HG02610 (cell line): ENCODE data around the gene ATF4.

Experiments used
- ATAC-seq: cut with Tn5 transposase; IDR thresholded peaks from one replicate; pipeline ENCODE4 v1.9.1; 2021; ENCODE audit warnings: mild to moderate bottlenecking, moderate library complexity; ENCODE audit not compliant: unreplicated experiment

ATF4 gene

DNA sequence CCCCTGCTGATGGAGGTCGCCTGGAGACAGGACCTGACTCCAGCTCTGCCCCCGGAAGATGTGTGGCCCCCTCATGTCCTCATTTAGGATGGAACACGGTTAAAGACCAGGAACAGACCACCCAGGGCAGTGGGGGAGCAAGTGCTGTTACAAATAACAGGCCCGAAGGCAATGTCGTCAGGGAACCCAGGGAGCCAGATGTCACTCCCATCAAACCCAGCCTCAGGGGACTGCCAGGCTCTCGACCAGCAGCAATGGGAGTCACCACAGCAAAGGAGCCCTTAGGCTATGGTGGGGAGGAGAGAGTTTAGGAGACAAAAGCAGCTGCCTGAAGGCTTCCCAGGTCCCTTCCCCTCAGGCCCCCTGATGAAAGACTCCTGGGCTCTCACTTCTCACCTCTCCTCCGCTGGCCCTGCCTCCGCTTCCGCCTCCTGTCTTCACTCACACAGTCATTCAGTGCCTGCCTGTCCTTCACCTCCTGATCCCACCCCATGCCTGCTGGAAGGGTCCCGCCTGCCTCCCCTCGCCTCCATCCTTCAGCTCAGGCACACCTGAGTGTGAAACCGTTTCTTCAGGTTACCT, 7.8 kb downstream of the ATF4 start:
- no peak for ATAC-seq

DNA sequence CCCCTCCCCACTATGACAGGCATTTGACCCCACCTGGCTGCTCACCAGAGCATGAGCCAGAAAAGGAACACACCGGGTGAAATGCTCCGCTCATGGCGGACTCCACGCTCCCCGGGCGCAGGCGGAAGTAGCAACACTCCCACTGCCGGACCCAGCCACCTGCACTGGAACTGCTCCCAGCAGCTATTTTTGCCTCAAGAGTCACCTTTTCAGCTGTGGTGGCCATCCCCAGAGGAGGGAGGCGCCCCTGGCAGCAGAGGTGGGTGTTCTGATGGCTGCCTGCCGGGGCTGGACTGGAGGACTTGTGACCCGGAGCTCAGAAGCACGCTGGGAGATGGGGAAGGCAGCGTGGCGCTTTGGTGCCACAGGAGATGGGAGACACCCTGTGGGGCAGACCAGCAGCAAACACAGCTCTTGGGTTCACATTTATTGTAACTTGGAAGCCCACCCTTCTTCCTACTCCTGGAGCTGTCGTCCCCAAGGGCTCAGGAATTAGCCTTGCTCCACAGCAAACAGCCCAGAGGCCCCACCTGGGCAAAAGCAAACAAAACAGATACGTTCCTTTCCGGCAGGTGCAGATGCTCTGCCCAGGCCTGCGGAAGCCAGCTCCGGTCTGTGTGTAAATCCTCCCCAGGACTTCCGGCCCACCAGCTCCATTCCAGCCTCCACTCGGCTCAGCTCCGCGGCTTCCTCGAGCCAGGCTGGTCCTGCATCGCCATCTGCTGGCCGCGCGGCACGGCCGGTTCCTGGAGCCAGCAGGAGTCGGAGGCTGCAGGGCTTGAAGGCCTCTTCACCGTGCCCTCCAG, 8.5 kb downstream of the ATF4 start:
- no peak for ATAC-seq

- no peak for ATAC-seq
Measured at GRCh38 chr22:39529487-39529851, 9.1 kb downstream of the ATF4 start.

- no peak for ATAC-seq
Measured at GRCh38 chr22:39530116-39530515, 9.8 kb downstream of the ATF4 start.

DNA sequence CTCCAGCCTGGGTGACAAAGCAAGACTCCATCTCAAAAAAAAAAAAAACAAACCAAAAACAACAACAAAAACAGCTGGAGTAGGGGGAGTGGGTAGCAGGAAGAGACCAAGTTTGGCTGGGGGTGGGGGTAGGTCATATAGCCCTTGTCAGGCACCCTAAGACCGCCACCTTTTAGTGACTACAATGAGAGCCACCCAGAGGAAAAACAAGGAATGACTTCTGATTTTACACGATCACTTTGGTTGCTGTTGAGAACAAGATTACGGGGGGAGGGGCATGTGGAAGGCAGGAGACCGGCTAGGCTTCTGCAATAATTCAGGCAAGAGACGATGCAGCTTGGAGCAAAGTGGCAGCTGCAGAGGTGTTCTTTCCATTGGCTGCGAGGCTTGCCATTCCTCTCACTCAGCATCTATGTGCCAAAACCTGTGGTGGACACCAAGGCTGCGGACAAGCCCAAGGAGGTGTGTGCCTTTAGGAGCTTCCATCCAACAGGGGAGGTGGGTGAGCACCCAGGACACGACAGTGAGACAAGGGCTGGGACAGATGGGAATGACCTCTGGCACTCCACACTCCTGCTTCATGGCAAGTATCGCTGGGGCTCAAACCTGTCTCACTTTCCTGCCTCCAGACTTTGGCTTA, 10.4 kb downstream of the ATF4 start:
- ATAC-seq, result no peak

GRCh38 chr22:39532215-39533073, 12.1 kb downstream of the ATF4 start, which contains the start of gene RPS19BP1:
RPS19BP1 (minus strand) TSS chr22:39532748; CDS start chr22:39532738, 10 bp downstream.
- ATAC-seq, result peak; percentile 82

DNA sequence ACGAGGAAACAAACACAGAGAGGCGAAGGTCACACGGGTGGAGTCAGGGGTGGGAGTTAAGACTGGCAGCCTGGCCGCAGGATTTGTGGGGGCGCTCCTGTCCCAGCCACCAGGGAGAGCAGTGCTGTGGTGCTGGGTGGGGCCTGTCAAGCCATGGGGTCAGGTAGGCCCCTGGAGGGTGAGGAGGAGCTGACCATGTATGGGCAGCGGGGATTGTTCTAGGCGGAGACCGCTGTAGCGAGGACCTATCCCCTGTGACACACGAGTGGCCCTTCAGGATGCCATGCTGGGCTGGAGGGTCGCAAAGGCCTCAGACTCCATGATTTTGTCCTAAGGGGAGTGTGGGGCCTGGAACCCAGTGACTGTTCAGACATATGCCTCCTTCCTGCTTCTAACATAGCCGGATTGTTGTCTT, 13.7 kb downstream of the ATF4 start:
- no peak for ATAC-seq

DNA sequence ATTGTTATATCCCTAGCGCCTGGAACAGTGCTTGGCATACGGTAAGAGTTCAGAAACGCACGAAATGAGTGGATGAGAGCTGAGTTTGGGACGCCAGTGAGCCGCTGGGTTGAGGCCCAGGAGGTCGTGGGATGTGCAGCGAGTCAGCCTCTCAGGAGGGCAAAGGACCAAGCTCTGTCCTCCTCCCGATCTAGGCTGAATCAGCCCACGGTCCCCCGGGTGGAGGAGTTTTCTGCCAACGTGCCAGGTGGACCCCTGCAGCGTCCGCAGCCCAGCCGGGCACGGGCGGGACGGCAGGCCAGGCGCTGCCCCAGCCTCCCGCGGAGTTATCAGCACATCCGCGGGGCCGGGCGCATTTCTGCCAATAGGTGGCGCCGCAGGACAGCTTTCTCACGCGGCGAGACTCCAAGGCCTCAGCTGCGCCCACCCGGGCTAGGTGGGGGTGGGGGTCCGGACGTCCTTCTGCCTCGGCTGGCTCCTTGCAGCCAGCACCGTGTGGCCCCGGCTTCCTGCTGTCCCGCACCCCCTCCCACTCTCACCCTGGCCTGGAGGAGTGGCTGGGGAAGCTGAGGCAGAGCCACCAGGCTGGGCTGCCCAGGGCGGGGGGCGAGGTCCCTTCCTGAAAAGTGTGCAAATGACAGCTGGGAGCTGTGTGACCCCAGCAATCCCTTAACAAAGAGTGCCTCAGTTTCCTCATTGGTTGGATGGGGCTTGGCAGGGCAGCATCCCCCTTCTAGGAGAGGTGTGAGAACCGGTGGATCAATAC, 14.4 kb downstream of the ATF4 start:
- no peak for ATAC-seq

DNA sequence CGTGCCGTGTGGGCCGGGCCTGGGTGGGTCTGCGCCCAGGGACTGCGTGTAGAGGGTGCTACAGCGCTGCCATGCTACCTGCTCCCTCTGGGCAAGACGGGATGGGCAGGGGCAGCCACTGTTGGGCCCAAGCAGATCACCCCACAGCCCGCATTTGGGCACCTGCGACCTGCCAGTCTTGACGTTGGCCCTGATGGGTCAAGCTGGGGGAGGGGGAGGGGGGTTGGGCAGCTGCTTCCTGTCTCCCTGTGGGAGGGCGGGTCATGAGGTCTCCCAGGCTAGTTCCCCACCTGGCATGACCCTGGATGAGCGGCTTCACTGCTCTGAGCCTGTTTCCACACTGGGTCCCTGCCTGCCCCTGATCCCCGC, 15.0 kb downstream of the ATF4 start:
- ATAC-seq, result no peak

- no peak for ATAC-seq
Measured at GRCh38 chr22:39535831-39536449, 15.6 kb downstream of the ATF4 start.

- no peak for ATAC-seq
Measured at GRCh38 chr22:39536711-39537110, 16.3 kb downstream of the ATF4 start.

DNA sequence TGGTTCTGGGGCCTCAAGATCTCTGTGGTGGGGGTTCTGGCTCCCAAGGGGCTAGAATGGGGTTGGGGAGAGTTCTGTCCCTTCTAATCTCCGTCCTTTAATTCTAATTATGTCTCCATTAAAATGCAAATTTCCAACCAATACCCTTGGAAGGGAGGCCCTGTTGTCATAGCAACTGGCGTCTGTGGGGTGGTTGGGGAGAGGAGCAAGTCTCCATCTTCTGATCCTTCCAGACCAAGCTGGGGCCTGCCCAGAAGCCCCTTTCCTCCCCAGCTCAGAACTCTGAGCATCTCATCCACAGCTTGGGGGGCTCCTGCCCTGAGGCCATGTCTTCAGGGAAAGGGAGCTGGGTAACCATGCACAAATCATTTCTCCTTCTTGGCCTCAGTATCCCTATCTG, 17.6 kb downstream of the ATF4 start:
- ATAC-seq, result no peak

DNA sequence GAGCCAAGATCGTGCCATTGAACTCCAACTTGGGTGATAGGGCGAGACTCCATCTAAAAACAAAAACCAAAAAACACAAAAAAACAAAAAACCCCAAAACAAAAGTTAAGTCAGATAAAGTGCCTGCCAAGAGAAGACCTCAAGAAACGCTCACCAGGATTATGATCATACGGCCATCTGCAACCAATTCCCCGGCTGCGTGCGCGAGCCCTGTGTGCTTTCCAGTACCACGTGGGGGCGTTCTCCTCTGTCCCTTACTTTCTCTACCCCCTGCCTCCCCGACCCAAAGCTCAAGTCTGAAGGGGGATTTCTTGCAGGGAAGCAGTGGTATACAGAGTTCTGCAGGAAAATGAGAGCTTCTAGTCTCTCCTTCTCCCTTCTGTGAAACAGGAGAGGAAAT, 22.7 kb downstream of the ATF4 start:
- no peak for ATAC-seq

DNA sequence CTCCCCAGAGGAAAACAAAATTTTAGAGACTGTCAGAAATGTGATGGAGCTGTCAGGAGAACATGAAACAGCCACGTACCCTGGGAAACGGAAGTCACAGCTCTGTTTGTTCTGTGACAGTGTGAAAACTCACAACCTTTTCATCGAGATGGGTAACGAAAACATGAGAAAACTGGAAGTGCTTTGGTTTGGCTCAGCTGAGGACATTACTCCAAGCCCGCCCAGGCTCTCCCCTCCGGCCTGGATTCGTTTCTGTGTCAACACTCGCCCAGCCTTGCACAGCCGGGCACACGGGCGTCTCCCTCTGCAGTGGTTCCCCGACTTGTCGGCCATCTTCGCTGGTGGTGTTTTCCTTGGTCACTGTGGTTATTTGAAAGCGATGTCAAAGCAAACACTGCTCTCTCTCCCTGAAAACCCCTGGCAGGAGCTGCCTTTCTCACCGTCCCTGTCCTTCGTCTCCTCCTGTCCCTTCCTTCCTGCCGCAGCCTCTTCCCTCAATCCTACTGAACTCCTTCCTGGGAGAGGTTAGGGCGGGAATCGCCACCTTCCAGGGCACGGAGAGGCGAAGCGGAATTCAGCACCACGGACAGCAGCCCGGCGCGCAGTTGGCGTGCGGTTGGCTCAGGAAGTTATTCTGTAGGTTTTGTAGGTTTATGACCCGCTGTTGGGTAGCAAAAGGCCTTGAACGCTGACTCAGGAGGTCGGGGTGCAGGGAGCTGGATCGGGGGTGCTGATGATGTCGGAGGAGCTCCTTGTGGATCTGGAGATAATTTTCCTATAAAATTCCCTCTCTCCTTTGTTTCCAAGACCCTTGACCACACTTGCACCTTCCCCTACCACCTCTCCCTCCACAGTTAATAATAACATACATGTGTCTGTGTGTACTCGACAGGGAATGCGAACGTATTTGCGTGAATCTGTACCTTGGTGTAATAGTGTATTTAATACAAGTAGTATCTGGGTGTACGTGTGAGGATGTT, 25.3 kb downstream of the ATF4 start:
- ATAC-seq, result no peak

DNA sequence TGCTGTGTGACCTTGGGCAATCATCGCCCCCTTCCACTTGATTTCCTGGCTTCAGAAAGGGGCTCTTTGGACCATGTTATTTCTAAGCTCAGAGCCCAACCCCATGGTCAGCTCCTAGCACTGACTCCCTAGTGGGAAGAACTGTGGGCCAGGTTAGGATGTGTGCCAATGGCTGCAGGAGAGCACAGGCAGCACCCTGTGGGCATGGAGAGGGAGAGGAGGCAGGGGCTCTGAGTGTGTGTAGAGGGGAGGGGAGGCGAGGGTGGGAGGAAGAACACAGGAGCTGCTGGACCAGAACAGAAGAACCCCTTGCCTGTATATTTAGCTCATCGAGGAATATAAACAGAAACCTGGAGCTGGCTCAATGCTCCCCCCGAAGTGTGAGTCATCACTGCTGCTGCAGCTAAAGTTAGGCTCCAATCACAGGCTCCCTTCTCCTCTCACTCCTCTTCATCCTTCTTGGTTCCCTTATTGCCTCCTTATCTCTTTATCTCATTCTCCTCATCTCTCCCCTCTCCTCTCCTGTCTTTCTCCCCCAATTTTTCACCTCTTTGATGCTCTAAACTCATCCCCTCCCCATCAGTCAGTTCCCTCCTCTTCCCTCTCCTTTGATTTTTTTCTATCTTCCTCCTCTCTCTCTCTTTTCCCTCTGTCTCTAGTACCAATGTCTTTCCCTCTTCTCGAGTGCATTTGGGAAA, 26.7 kb downstream of the ATF4 start:
- ATAC-seq, result no peak

DNA sequence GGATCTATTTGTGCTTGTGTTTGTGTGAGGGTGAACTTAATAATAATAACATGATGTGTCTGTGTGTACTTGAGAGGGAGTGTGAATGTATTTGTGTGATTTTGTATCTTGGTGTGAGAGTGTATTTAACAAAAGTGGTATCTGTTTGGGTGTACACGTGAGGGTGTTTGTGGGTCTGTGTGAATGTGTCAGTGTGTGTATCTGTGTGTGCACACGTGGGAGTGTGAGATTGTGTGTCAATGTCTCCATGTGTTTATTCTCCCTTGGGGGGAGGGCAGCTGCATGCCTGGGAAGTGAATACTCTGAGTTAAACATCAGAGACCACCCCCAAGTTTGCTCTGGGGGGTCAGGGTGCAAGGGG, 27.2 kb downstream of the ATF4 start:
- no peak for ATAC-seq

- ATAC-seq, result no peak
Measured at GRCh38 chr22:39553429-39553828, 33.1 kb downstream of the ATF4 start.

- ATAC-seq, result no peak
Measured at GRCh38 chr22:39554151-39554550, 33.8 kb downstream of the ATF4 start.
